GM18868 (cell line): Measurements from ENCODE around the gene GDPD2.

ENCODE experiments used
- ATAC-seq: cut with Tn5 transposase; IDR thresholded peaks from one replicate; pipeline ENCODE4 v1.9.1; 2021; ENCODE audit warnings: mild to moderate bottlenecking, moderate library complexity; ENCODE audit not compliant: unreplicated experiment

The GDPD2 gene

GRCh38 chrX:70437921-70438665, 15.0 kb downstream of the GDPD2 start:
- no peak for ATAC-seq

- no peak for ATAC-seq
Observed at GRCh38 chrX:70439016-70439415, 15.9 kb downstream of the GDPD2 start.

- ATAC-seq = no peak
Observed at GRCh38 chrX:70442224-70442623, 19.1 kb downstream of the GDPD2 start.

- ATAC-seq = no peak
Observed at GRCh38 chrX:70444326-70444945, 21.3 kb downstream of the GDPD2 start, which contains the start of gene DLG3. TSS of gene DLG3 (plus strand) at chrX:70444835. CDS start at chrX:70445202, 367 bp downstream.

- ATAC-seq = no peak
Observed at GRCh38 chrX:70444946-70445656, 22.0 kb downstream of the GDPD2 start.

GRCh38 chrX:70445951-70446350, 22.8 kb downstream of the GDPD2 start:
- no peak for ATAC-seq

GRCh38 chrX:70446380-70447350, 23.6 kb downstream of the GDPD2 start:
- ATAC-seq = no peak

- ATAC-seq = no peak
Observed at GRCh38 chrX:70449457-70449966, 26.4 kb downstream of the GDPD2 start.

GRCh38 chrX:70452143-70452733, 29.1 kb downstream of the GDPD2 start:
- ATAC-seq = peak; percentile 52

GRCh38 chrX:70453024-70453618, 30.0 kb downstream of the GDPD2 start:
- ATAC-seq = no peak

GRCh38 chrX:70454441-70455365, 31.6 kb downstream of the GDPD2 start:
- peak; percentile 45 for ATAC-seq

- peak; percentile 29 for ATAC-seq
Observed at GRCh38 chrX:70455366-70456202, 32.5 kb downstream of the GDPD2 start.

GRCh38 chrX:70456256-70456655, 33.1 kb downstream of the GDPD2 start:
- ATAC-seq = peak; percentile 28

- ATAC-seq = no peak
Observed at GRCh38 chrX:70461026-70461425, 37.9 kb downstream of the GDPD2 start.

GRCh38 chrX:70464051-70464450, 40.9 kb downstream of the GDPD2 start:
- no peak for ATAC-seq

GRCh38 chrX:70466968-70467367, 43.9 kb downstream of the GDPD2 start:
- no peak for ATAC-seq

GRCh38 chrX:70468709-70469108, 45.6 kb downstream of the GDPD2 start:
- no peak for ATAC-seq

- ATAC-seq = peak; percentile 91
Observed at GRCh38 chrX:70470850-70471289, 47.8 kb downstream of the GDPD2 start.
